ENCODE data around the gene DMKN.
A peak's percentile ranks its signal among the peaks of the same experiment; 100 is the strongest.

The DMKN gene

GRCh38 chr19:35495107-35496064 lies 18.1 kb downstream of the DMKN start:
- Histone ChIP-seq H3K4me1 (ENCODE audit: insufficient read depth, low read length, poor library complexity, severe bottlenecking) (no peaks in the 10 kb centered on the region), H3K4me3 (ENCODE audit: low read length, poor library complexity, severe bottlenecking) (peak overlapping the region; percentile 54), H3K9me3 (ENCODE audit: insufficient read depth, low read depth, low read length) (no peaks in the 10 kb centered on the region), H3K36me3 (ENCODE audit: insufficient read depth, low read length) (no peaks in the 10 kb centered on the region), H3K4me2 (ENCODE audit: low read depth, low read length, poor library complexity, severe bottlenecking) (peak overlapping the region; percentile 56), H2AFZ (ENCODE audit: low read length) (peak overlapping the region; percentile 75), H3F3A (ENCODE audit: low read depth) (no peaks in the 10 kb centered on the region), H4K20me1 (ENCODE audit: insufficient read depth, low read length, poor library complexity, severe bottlenecking) (no peaks in the 10 kb centered on the region), H3K27me3 (ENCODE audit: insufficient read depth, low read length, poor library complexity, severe bottlenecking) (no peaks in the 10 kb centered on the region), H3K9me2 (replicated peaks; ENCODE audit: low read depth, low read length) (no peaks in the 10 kb centered on the region), H3K9ac (ENCODE audit: low read depth, low read length, poor library complexity, severe bottlenecking) (peak overlapping the region; percentile 4), H3K79me2 (ENCODE audit: insufficient read depth, low read length) (no peaks in the 10 kb centered on the region)
- TF ChIP-seq EZH2phosphoT487 (IDR thresholded peaks at IDR 0.05; ENCODE audit: borderline replicate concordance) (no peak), CTCF (conservative IDR thresholded peaks at IDR 0.05; ENCODE audit: low read length) (peak; percentile 92)

GRCh38 chr19:35493971-35494370 lies 19.5 kb downstream of the DMKN start:
- no peaks in the 10 kb centered on the region for H3F3A ChIP-seq (ENCODE audit: low read depth)
- H3K27me3 ChIP-seq (ENCODE audit: insufficient read depth, low read length, poor library complexity, severe bottlenecking) = no peaks in the 10 kb centered on the region
- no peaks in the 10 kb centered on the region for H4K20me1 ChIP-seq (ENCODE audit: insufficient read depth, low read length, poor library complexity, severe bottlenecking)
- no peak overlapping the region for H3K4me2 ChIP-seq (ENCODE audit: low read depth, low read length, poor library complexity, severe bottlenecking)
- H3K9me2 ChIP-seq (replicated peaks; ENCODE audit: low read depth, low read length) = no peaks in the 10 kb centered on the region
- H3K9ac ChIP-seq (ENCODE audit: low read depth, low read length, poor library complexity, severe bottlenecking) = no peak overlapping the region
- TF ChIP-seq CTCF (conservative IDR thresholded peaks at IDR 0.05; ENCODE audit: low read length) (no peak), EZH2phosphoT487 (IDR thresholded peaks at IDR 0.05; ENCODE audit: borderline replicate concordance) (no peak)
- no peaks in the 10 kb centered on the region for H3K36me3 ChIP-seq (ENCODE audit: insufficient read depth, low read length)
- H3K79me2 ChIP-seq (ENCODE audit: insufficient read depth, low read length) = no peaks in the 10 kb centered on the region
- H3K4me1 ChIP-seq (ENCODE audit: insufficient read depth, low read length, poor library complexity, severe bottlenecking) = no peaks in the 10 kb centered on the region
- H3K9me3 ChIP-seq (ENCODE audit: insufficient read depth, low read depth, low read length) = no peaks in the 10 kb centered on the region
- no peak overlapping the region for H2AFZ ChIP-seq (ENCODE audit: low read length)
- H3K4me3 ChIP-seq (ENCODE audit: low read length, poor library complexity, severe bottlenecking) = no peak overlapping the region

- Histone ChIP-seq H3K9me3 (ENCODE audit: insufficient read depth, low read depth, low read length) (no peaks in the 10 kb centered on the region), H3K4me3 (ENCODE audit: low read length, poor library complexity, severe bottlenecking) (no peak overlapping the region), H3K79me2 (ENCODE audit: insufficient read depth, low read length) (no peaks in the 10 kb centered on the region), H3K9me2 (replicated peaks; ENCODE audit: low read depth, low read length) (no peaks in the 10 kb centered on the region), H4K20me1 (ENCODE audit: insufficient read depth, low read length, poor library complexity, severe bottlenecking) (no peaks in the 10 kb centered on the region), H3K36me3 (ENCODE audit: insufficient read depth, low read length) (no peaks in the 10 kb centered on the region), H2AFZ (ENCODE audit: low read length) (no peak overlapping the region), H3K4me1 (ENCODE audit: insufficient read depth, low read length, poor library complexity, severe bottlenecking) (no peaks in the 10 kb centered on the region), H3K27me3 (ENCODE audit: insufficient read depth, low read length, poor library complexity, severe bottlenecking) (no peaks in the 10 kb centered on the region), H3K9ac (ENCODE audit: low read depth, low read length, poor library complexity, severe bottlenecking) (no peak overlapping the region), H3K4me2 (ENCODE audit: low read depth, low read length, poor library complexity, severe bottlenecking) (no peak overlapping the region), H3F3A (ENCODE audit: low read depth) (no peaks in the 10 kb centered on the region)
- TF ChIP-seq CTCF (conservative IDR thresholded peaks at IDR 0.05; ENCODE audit: low read length) = no peak
- TF ChIP-seq EZH2phosphoT487 (IDR thresholded peaks at IDR 0.05; ENCODE audit: borderline replicate concordance) = no peak
Observed at GRCh38 chr19:35491836-35492360, 21.6 kb downstream of the DMKN start.
